H1 (cell line): ENCODE results near the gene CENPA. TPM values are rescaled to one million over a fixed set of nuclear protein-coding genes. Genes with fewer than 3 reads are reported as not detected.

Experiments used
- CTCF ChIA-PET: fragments of 300-600 bp; sonication (Branson Sonifier 250); formaldehyde crosslinking; loops from one replicate; lab custom pipeline; 2021; ENCODE audit not compliant: partially characterized antibody; lab: Charles Lee
- POLR2A ChIA-PET: fragments of 300-600 bp; sonication (Branson Sonifier 250); formaldehyde crosslinking; loops from one replicate; lab custom pipeline; 2021; ENCODE audit warnings: inconsistent platforms; ENCODE audit not compliant: partially characterized antibody; lab: Charles Lee
- DNase-seq, 2 experiments: peaks; one replicate each; pipeline versions ENCODE4 v3.0.0 to v3.0.0-alpha.2; 2010 to 2022; ENCODE audit warnings: low spot score in 2 of 2, low read depth in 1 of 2, mixed read lengths in 1 of 2
- FAIRE-seq: peaks from 2 replicates; lab custom pipeline; 2011; peaks lifted over from hg19 to GRCh38; lab: Jason Lieb, UNC
- H2AFZ ChIP-seq: 2 replicates; pipeline ENCODE4 v1.8.1; 2012; ENCODE audit warnings: low read length, inconsistent platforms
- H2AK5ac ChIP-seq: 2 replicates; pipeline ENCODE4 v1.6.1; 2013; ENCODE audit warnings: low read depth, low read length
- H2BK120ac ChIP-seq: replicated peaks from 2 replicates; pipeline ENCODE3; 2013; ENCODE audit warnings: low read depth, low read length, inconsistent platforms
- H2BK12ac ChIP-seq: 2 replicates; pipeline ENCODE4 v1.6.1; 2013; ENCODE audit warnings: low read depth, low read length
- H2BK15ac ChIP-seq: 2 replicates; pipeline ENCODE4 v1.6.1; 2013; ENCODE audit warnings: low read length
- H2BK20ac ChIP-seq: 2 replicates; pipeline ENCODE4 v1.6.1; 2013; ENCODE audit warnings: low read length
- H2BK5ac ChIP-seq: 2 replicates; pipeline ENCODE4 v1.6.1; 2013; ENCODE audit warnings: low read depth, low read length
- H3K14ac ChIP-seq: 2 replicates; pipeline ENCODE4 v1.6.1; 2013; ENCODE audit warnings: inconsistent platforms; ENCODE audit not compliant: insufficient read length
- H3K18ac ChIP-seq: 2 replicates; pipeline ENCODE4 v1.6.1; 2013; ENCODE audit warnings: low read length; ENCODE audit errors: extremely low read depth
- H3K23ac ChIP-seq: 2 replicates; pipeline ENCODE4 v1.6.1; 2013; ENCODE audit warnings: inconsistent platforms; ENCODE audit not compliant: insufficient read length
- H3K23me2 ChIP-seq: 2 replicates; pipeline ENCODE4 v1.6.1; 2013; ENCODE audit warnings: low read depth, low read length
- H3K27ac ChIP-seq: 2 replicates; pipeline ENCODE4 v1.6.1; 2011; ENCODE audit warnings: low read depth, low read length, inconsistent platforms
- H3K27me3 ChIP-seq, 4 experiments: replicated peaks in 1 of 4; 1 replicate in 1 of 4; 2 replicates in 3 of 4; pipeline versions ENCODE4 v1.6.1 to v1.8.1; 2011 to 2013; ENCODE audit warnings: low read length in 3 of 4, mild to moderate bottlenecking in 3 of 4, inconsistent platforms in 2 of 4, mixed read lengths in 2 of 4, moderate library complexity in 1 of 4; ENCODE audit not compliant: control insufficient read depth in 3 of 4, insufficient read depth in 3 of 4; ENCODE audit errors: extremely low read depth in 1 of 4
- H3K36me3 ChIP-seq, 4 experiments: 2 replicates each; pipeline versions ENCODE4 v1.6.1 to v1.8.1; 2011 to 2013; ENCODE audit warnings: mild to moderate bottlenecking in 4 of 4, low read length in 3 of 4, moderate library complexity in 2 of 4, control low read depth in 1 of 4, inconsistent platforms in 1 of 4; ENCODE audit not compliant: insufficient read depth in 4 of 4, control insufficient read depth in 2 of 4
- H3K4ac ChIP-seq: replicated peaks from 2 replicates; pipeline ENCODE3; 2013; ENCODE audit warnings: low read length, low read depth, mixed read lengths, inconsistent platforms; ENCODE audit not compliant: insufficient read length
- H3K4me1 ChIP-seq, 4 experiments: replicated peaks in 1 of 4; 1 replicate in 1 of 4; 2 replicates in 3 of 4; pipeline versions ENCODE4 v1.6.1 to v1.8.1; 2011 to 2013; ENCODE audit warnings: low read length in 3 of 4, inconsistent platforms in 2 of 4, mixed read lengths in 1 of 4; ENCODE audit not compliant: insufficient read depth in 4 of 4, control insufficient read depth in 3 of 4
- H3K4me2 ChIP-seq, 2 experiments: 2 replicates each; pipeline versions ENCODE4 v1.6.1 to v1.8.1; 2011 to 2013; ENCODE audit warnings: low read depth in 2 of 2, low read length in 2 of 2, control low read depth in 1 of 2, inconsistent platforms in 1 of 2, mild to moderate bottlenecking in 1 of 2; ENCODE audit not compliant: insufficient read depth in 1 of 2
- H3K4me3 ChIP-seq, 4 experiments: fragments of 200-600, 300-600 bp in 1 of 4; sonication (generic), shearing (Covaris generic), sonication (Bioruptor Twin) in 1 of 4; 2 replicates each; pipeline versions ENCODE4 v1.5.1 to v1.8.1; 2011 to 2016; ENCODE audit warnings: low read length in 4 of 4, low read depth in 3 of 4, control low read depth in 2 of 4, inconsistent platforms in 2 of 4, mild to moderate bottlenecking in 2 of 4, mixed read lengths in 1 of 4, moderate library complexity in 1 of 4; ENCODE audit not compliant: insufficient read depth in 2 of 4; ENCODE audit errors: extremely low read depth in 1 of 4
- H3K56ac ChIP-seq: replicated peaks from 2 replicates; pipeline ENCODE3; 2013; ENCODE audit warnings: low read depth, mild to moderate bottlenecking, mixed read lengths, low read length, inconsistent platforms; ENCODE audit not compliant: insufficient read length
- H3K79me1 ChIP-seq: 2 replicates; pipeline ENCODE4 v1.6.1; 2013; ENCODE audit warnings: low read depth, low read length, control low read depth
- H3K79me2 ChIP-seq, 2 experiments: 2 replicates each; pipeline versions ENCODE4 v1.6.1 to v1.8.1; 2012 to 2013; ENCODE audit warnings: low read length in 2 of 2, mild to moderate bottlenecking in 2 of 2, inconsistent platforms in 1 of 2; ENCODE audit not compliant: insufficient read depth in 2 of 2, control insufficient read depth in 1 of 2
- H3K9ac ChIP-seq, 4 experiments: replicated peaks in 1 of 4; 1 replicate in 1 of 4; 2 replicates in 3 of 4; pipeline versions ENCODE4 v1.6.1 to v1.8.1; 2011 to 2013; ENCODE audit warnings: low read depth in 3 of 4, low read length in 3 of 4, control low read depth in 2 of 4, mild to moderate bottlenecking in 2 of 4, moderate library complexity in 2 of 4, inconsistent platforms in 1 of 4; ENCODE audit errors: extremely low read depth in 1 of 4
- H3K9me3 ChIP-seq, 2 experiments: 2 replicates each; pipeline versions ENCODE4 v1.6.1 to v1.8.1; 2012 to 2013; ENCODE audit warnings: mild to moderate bottlenecking in 2 of 2, moderate library complexity in 2 of 2, control low read depth in 1 of 2, inconsistent platforms in 1 of 2, low read depth in 1 of 2, low read length in 1 of 2, mixed read lengths in 1 of 2; ENCODE audit not compliant: insufficient read depth in 2 of 2
- H4K20me1 ChIP-seq, 2 experiments: replicated peaks in 1 of 2; 2 replicates each; pipeline versions ENCODE3 to v1.8.1; 2011 to 2013; ENCODE audit warnings: inconsistent platforms in 2 of 2, low read length in 2 of 2, mild to moderate bottlenecking in 1 of 2; ENCODE audit not compliant: insufficient read depth in 2 of 2, control insufficient read depth in 1 of 2
- H4K5ac ChIP-seq: 2 replicates; pipeline ENCODE4 v1.6.1; 2013; ENCODE audit warnings: low read length, low read depth, mixed read lengths, inconsistent platforms; ENCODE audit not compliant: insufficient read length
- H4K8ac ChIP-seq: 2 replicates; pipeline ENCODE4 v1.8.0; 2013; ENCODE audit warnings: mild to moderate bottlenecking, moderate library complexity, low read length, inconsistent platforms; ENCODE audit not compliant: insufficient read depth; ENCODE audit errors: extremely low read depth
- H4K91ac ChIP-seq: replicated peaks from 2 replicates; pipeline ENCODE3; 2013; ENCODE audit warnings: low read length, mixed read lengths, inconsistent platforms; ENCODE audit not compliant: insufficient read length
- BACH1 ChIP-seq: IDR thresholded peaks from 2 replicates; pipeline ENCODE4 v1.6.1; 2012; ENCODE audit warnings: low read length, improper control_type of control experiment
- POLR2A ChIP-seq, 2 experiments: IDR thresholded peaks; 1 replicate in 1 of 2; 2 replicates in 1 of 2; pipeline ENCODE4 v1.6.1; 2011; ENCODE audit warnings: low read depth in 2 of 2, low read length in 2 of 2, mild to moderate bottlenecking in 2 of 2; ENCODE audit errors: control extremely low read depth in 1 of 2
- RBBP5 ChIP-seq: IDR thresholded peaks from 2 replicates; pipeline ENCODE4 v1.7.1; 2012; ENCODE audit warnings: low read depth, mild to moderate bottlenecking, inconsistent platforms, low read length, moderate library complexity, borderline replicate concordance
- SIN3A ChIP-seq, 2 experiments: IDR thresholded peaks in 1 of 2; conservative IDR thresholded peaks in 1 of 2; 2 replicates each; pipeline ENCODE4 v1.6.1; 2011 to 2012; ENCODE audit warnings: low read length in 2 of 2, improper control_type of control experiment in 1 of 2, low read depth in 1 of 2, mild to moderate bottlenecking in 1 of 2
- SIX5 ChIP-seq: IDR thresholded peaks from 2 replicates; pipeline ENCODE4 v1.6.1; 2011; ENCODE audit warnings: mild to moderate bottlenecking, low read depth, low read length
- WGBS, 2 experiments: shearing (Covaris generic) in 1 of 2; methylation state at CpG; one replicate each; pipeline versions ENCODE4 v1.1.6 to v1.1.7; 2013 to 2015; ENCODE audit warnings: low lambda C conversion rate in 2 of 2, mixed read lengths in 2 of 2, inconsistent platforms in 1 of 2, low coverage in 1 of 2, missing lambda C conversion rate in 1 of 2; ENCODE audit not compliant: insufficient replicate concordance in 2 of 2, insufficient coverage in 1 of 2, insufficient read length in 1 of 2; ENCODE audit errors: extremely low coverage in 1 of 2, missing lambda C conversion rate in 1 of 2; 5-methylcytosine and 5-hydroxymethylcytosine counted together
- polyA plus RNA-seq, 7 experiments: library from polyadenylated mRNA; depleted of rRNA in 3 of 7; stranded (reverse) in 5 of 7; unstranded in 2 of 7; fragments of >200 nt in 5 of 7; fragments of 200-250 nt in 2 of 7; gene quantifications; 1 replicate in 5 of 7; 2 replicates in 1 of 7; 4 replicates in 1 of 7; pipeline versions ENCODE4 v1.2.1 to v1.2.3, GENCODE V29; 2011 to 2013; ENCODE audit warnings: missing spikeins in 2 of 7, mixed read lengths in 2 of 7
- total RNA-seq: library from RNA; stranded (reverse); fragmentation: NEBNext Ultra II Directional; extraction: Animal tissue kit (Norgen Biotek cat#: 25700); gene quantifications from 2 replicates; pipeline ENCODE4 v1.2.1, GENCODE V29; 2021

The CENPA gene
- total and polyA plus RNA-seq, 2 of the 8 experiments (the other 6 are each of a cell fraction or from before 2014, with no cell fraction given) = 19.4 to 30.9 TPM

DNA sequence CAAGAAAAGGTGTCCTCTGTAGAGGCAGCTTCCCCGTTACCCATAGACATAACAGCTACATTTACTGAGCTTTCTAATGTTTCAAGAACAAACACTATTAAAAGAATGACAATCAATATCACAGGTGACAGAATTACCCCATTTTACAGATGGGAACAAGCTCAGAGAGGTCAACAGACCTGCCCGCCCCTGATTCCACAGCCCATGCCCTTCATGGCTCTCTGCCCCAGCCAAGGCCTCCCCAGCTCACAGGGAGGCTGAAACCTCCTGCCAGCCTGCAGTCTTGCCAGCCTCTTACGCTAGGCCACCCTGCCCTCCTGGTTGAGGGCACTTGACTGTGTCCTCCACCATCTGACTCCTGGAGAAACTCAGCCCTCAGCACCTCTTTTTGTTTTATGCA, 40.9 kb upstream of the CENPA start:
- POLR2A ChIA-PET = no interaction called here
- Histone ChIP-seq H2BK120ac (no peak overlapping the region), H4K5ac (no peak overlapping the region), H2BK5ac (no peak overlapping the region), H4K8ac (no peak overlapping the region), H3K27me3 (peaks cover 0 to 5% (median 0%) of the 10 kb centered on the region in 4 experiments; a peak in 2 of 7 replicates), H2AFZ (no peak overlapping the region), H3K27ac (no peak overlapping the region), H3K23ac (no peak overlapping the region), H4K20me1 (no peaks in the 10 kb centered on the region), H3K79me2 (no peaks in the 10 kb centered on the region), H3K4me3 (no peak overlapping the region), H3K4me1 (no peaks in the 10 kb centered on the region; a peak in 2 of 7 replicates), H2BK15ac (no peak overlapping the region), H2BK20ac (no peak overlapping the region), H3K9me3 (no peaks in the 10 kb centered on the region), H2AK5ac (no peak overlapping the region), H3K23me2 (no peaks in the 10 kb centered on the region), H3K4me2 (no peak overlapping the region), H3K56ac (no peak overlapping the region), H3K18ac (no peak overlapping the region), H3K79me1 (no peaks in the 10 kb centered on the region), H2BK12ac (0 out of 2 replicates have a peak overlapping the region, but pooled peaks have one; percentile 68), H4K91ac (no peak overlapping the region), H3K4ac (no peak overlapping the region), H3K9ac (no peak overlapping the region), H3K36me3 (no peaks in the 10 kb centered on the region), H3K14ac (no peak overlapping the region)
- whole genome bisulfite sequencing, 2 experiments = 85% methylated on average over 3 of the region's 3 CpGs; no CpG with 5 or more reads in 1 of the 2 experiments
- no peak for DNase-seq
- CTCF ChIA-PET = interaction anchor here (0.5 to 14.9 kb wide), 46 partner anchors 11 to 282 kb away, joined by 3 to 367 read pairs (median 5); partner anchors contain the start of gene SLC35F6
- no peak for FAIRE-seq
- TF ChIP-seq SIX5 (no peak), BACH1 (no peak), POLR2A (IDR thresholded peaks at IDR 0.05; ENCODE audit: control extremely low read depth in 1 of 2, low read depth in 2 of 2, low read length in 2 of 2) (no peak), RBBP5 (no peak), SIN3A (conservative IDR thresholded peaks at IDR 0.05 in 1 of 2, IDR thresholded peaks at IDR 0.05 in 1 of 2; ENCODE audit: low read depth in 1 of 2, low read length in 2 of 2) (no peak)
